SIG-M5 treated with dmso at 0.1 percent for 504 hours (cell line): ENCODE results near the gene PACSIN2.
"Not testable (repeated sequence)": the region's sequence is repeated elsewhere in the genome, so short reads cannot be mapped to it uniquely, and the experiment has no call there.

ENCODE experiments used
- DNase-seq: peaks from one replicate; lab custom pipeline; 2025; ENCODE audit not compliant: unreplicated experiment; lab: John Stamatoyannopoulos, UW

The PACSIN2 gene

GRCh38 chr22:43012390-43012789 lies 2.6 kb downstream of the PACSIN2 start:
- DNase-seq, result no peak

DNA sequence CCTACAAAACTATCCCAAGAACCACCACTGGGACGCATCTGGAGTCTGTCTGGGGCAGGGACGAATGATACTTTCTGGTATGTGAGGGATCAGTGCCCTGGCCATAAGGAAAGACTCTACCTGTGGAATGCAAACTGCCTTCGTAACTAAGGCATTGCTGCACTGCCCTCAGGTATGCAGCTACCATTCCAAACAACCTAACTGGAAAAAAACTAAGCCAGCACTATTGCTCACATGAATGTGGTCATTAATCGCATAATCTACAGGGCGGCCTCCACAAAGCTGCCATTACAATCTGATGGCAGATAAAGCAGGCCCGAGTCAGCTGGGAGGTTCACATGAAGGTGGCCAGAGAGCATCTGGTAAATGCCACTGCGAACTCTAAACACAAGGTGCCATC lies 3.9 kb downstream of the PACSIN2 start:
- DNase-seq, result no peak

GRCh38 chr22:43009444-43009843 lies 5.5 kb downstream of the PACSIN2 start:
- DNase-seq, result no peak

DNA sequence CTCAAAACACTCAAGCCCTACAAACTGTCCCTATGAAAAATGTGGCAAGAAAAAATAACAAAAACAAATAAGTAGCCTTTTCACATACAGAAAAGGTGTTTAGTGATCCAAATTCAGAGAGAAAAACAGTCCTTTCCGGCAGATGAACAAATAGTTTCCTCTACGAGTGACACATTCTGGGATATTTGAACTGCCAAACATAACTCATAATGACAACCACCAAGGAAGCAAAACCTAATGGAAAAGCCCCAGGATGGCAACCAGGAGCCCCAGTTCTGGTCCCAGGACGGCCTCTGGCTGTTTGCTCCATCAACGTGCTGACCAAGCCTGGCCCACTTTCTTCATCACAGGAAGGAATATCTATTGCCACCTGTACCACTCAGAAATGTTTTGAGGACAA lies 6.0 kb downstream of the PACSIN2 start:
- DNase-seq, result no peak

GRCh38 chr22:43008509-43008908 lies 6.4 kb downstream of the PACSIN2 start:
- no peak for DNase-seq

DNA sequence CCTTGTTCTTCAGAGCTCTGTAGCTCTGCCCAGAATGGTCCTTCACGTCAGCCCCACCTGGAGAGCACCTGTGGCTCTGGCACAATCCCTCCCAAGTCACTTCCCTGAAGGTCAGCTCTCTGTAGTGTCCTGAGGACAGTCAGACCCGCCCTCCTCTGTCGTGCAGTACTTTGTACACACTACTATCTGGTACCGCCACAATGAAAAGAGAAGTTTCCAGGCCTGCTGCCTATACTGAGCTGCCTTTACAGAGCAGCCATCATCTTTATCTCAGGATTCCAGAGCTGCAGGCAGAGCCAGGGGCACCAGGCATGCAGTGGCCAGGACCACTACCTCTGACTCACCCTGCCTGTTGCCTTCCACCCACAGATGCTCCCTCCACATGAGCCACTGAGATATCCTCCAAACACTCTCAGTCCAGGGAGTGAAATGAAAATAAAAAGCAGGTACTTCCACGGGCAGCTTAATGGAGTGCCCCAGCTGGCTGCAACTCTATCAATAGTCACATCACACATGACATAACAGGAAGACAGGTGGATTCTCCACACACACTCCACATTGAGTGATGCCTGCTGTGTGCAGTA lies 7.3 kb downstream of the PACSIN2 start:
- DNase-seq, result no peak

DNA sequence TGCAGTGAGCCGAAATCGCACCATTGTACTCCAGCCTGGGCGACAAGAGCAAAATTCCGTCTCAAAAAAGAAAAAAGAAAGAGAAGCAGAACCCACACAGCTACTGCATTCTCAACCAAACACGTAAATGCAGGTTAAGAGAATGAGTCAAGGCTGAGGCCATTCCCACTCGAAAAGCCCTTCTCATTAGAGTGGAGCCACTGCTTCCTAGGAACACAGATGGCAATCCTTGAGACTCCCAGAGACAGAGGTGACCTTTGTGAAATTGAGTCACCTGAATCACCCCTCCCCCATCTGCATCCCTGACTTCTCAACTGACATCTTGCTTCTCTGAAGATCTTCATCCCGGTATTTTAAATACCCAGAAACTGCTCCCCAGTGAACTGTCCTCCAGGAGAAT lies 8.2 kb downstream of the PACSIN2 start:
- DNase-seq, result no peak

DNA sequence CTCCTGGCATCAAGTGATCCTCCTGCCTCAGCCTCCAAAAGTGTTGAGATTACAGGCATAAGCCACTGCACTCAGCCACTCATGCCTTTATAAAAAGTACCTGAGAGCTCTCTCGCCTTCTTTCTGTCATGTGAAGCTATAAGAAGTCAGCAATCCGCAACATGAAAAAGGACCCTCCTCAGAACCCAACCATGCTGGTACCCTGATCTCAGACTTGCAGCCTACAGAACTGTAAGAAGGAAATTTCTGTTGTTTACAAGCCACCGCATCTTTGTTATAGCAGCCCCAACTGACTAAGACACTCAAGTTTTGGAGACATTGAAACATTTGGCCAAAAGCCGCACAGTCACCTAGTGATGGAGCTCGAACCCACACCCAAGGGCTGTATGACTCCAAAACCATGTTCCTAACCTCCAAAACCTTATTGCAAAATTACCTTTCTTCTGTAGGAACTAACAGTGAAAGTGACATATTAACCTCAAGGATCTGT lies 8.9 kb downstream of the PACSIN2 start:
- no peak for DNase-seq

DNA sequence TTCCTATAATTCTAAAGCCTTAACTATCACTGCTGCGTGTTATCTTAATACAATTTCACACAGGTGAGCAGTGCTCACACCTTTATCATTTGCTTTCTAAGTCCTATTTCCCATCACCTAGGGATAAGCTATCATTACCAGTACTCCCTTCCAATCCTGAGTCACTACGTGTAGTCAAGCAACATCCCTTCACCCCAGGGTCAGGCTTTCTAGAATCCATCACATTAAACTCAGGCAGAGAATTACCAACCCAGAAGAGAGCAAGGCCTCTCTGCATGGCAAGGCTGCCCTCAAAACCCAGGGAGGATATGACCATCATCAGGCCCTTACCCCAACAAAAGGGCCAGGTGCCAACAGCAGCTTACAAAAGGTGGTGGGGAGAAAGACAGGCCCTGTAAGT lies 9.8 kb downstream of the PACSIN2 start:
- DNase-seq, result no peak

DNA sequence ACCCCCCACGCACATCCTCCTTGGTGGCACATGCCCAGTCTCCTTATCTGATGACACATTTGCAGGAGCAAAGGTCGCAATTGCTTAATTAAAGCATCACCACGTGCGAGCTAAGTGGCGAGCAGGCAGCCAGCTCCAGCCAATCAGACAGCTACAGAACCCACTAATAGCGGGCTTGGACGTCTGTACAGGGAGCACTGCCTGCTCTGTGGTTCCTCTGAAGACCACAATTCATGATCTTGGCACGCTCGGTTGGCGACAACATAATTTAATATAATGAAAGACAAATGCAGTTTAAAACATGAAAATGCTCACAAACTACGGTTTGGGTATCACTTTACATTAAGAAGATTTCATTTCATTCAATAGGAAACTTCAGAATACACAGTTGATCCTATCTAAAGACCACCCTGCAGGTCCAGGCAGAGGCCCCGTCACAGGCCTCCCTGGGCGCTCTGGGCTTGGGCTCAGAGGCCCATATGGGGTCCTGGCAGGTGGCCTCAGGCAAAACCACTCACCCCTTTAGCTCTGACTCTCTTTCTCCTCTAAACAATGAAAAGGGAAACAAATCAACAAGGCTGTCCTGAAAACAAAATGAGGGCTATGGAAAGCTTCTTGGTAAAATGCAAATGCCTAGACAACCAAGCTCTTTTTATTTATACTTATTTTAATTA lies 10.4 kb downstream of the PACSIN2 start:
- DNase-seq, result no peak

DNA sequence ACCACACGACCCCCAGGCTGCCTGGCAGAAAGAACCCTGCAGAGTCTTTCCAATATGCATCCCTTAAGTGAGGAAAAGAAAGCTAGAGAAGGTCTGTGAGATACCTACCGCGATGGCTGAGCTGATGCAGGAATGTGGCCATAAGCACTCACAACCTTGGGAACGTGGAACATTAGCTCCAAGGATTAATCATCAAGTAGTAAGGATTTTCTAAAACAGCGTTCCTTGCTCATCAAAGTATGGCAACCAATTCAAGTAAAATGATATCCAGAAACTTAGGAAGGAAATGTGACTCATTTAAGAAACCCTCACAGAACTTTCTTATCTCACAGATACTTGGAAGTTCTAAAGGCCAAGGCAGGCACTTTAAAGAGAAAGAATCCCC lies 12.8 kb downstream of the PACSIN2 start:
- DNase-seq, result no peak

DNA sequence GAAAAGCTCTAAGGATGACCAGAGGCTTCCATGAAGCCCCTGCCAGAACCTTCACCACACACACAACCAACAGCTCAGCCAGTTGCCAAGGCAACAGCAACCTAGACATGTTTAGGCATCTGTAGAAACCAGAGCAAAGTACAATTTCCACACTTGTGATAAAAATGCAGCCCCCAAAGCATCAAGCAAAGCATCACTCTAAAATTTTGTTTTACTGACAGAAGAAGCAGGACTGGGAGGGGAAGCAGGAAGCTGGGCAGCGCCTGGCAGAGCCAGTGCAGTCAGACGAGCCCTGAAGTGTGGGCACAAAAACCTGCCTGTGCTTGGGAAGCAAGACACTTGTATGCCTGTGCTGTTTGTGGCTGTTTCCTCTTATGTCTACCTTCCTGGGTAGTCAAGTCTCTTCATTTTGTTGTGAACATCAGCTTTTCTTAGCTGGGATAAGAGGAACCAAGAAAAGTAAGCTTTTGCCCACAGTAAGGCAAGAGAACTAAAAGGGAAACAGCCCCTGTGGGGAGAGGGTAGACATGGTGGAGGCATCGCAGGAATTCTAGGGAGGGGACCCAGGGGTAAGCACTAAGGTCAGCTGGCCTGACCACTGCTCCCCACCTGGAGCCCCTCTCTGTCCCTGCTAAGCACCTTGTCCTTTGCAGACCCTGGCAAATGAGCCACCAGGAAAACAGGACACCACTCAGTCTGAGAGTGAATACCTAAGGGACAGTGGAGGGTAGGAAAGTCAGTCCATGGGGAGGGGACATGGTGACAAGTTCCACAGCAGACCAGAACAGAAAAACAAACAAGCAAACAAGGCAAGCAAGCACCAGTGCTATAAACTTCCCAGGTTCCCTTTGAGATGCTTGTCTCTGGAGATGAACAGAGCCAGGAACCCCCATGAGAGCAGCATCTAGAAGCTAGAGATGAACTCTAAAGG lies 13.4 kb downstream of the PACSIN2 start:
- peak; percentile 52 for DNase-seq

DNA sequence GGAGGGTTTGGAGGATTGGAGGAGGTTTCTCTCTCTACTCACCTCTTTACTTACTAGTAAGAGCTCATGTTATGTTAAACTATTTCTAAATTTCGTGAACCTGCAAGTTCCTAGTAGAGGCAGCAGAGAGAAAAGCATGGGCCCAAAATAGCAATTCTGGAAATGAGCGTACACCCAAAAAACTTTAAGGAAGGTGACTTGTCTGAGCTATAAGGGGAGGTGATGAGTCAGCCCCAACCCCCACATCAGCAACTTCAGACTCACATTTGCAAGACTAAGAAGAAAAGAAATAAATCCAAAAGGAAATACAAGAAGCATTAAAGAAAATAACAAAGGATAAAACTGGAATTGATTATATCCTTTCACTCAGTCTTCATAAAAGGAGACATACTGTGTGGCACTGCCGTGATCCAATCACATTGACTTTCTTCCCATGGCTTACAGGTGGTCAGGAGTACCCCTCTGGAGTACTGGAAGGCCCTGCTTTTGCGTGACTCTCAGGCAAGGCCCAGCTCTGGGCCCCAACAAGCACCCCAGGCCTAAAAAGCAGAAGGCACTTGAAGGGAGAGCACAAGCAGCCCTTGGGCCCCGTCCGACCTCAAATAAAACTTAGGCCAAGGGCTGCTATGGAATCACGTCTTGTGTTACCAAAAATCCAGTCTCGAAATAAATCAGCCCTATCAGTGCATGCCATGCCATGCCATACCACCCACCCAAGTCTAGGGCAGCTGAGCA lies 14.3 kb downstream of the PACSIN2 start:
- peak; percentile 65 for DNase-seq

DNA sequence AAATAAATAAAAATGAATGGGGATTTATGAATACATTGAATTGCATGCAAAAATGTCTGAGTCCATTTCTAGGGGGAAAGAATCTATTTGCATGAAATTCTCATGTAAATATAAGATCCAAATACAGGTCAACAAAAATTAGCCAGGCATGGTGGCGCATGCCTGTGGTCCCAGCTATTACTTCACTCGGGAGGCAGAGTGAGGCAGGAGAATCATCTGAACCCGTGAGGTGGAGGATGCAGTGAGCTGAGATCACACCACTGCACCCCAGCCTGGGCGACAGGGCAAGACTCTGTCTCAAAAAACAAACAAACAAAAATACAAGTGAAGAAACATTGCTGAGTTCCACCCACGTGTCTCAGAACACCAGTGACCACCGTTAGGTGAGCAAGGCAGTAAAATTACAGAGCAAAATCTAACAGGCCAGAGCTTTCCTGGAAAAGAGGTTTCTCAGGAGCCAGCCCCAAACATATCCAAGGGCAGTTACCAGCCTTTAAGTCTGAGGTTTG lies 17.3 kb downstream of the PACSIN2 start:
- DNase-seq, result no peak

- DNase-seq, result no peak
Observed at GRCh38 chr22:42996646-42997365, 18.1 kb downstream of the PACSIN2 start.

DNA sequence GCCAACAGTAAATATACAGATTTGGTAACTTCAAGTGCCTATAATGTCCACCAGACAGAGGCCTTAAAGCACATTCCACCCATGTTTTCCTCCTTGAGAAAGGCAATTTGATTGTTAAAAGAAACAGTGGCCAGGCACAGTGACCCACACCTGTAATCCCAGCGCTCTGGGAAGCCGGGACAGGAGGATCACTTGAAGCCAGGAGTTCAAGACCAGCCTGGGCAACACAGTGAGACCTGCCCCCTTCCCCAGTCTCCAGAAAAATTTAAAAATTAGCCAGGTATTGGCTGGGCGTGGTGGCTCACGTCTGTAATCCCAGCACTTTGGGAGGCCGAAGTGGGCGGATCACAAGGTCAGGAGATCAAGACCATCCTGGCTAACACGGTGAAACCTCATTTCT lies 19.3 kb downstream of the PACSIN2 start:
- not testable (repeated sequence) for DNase-seq

DNA sequence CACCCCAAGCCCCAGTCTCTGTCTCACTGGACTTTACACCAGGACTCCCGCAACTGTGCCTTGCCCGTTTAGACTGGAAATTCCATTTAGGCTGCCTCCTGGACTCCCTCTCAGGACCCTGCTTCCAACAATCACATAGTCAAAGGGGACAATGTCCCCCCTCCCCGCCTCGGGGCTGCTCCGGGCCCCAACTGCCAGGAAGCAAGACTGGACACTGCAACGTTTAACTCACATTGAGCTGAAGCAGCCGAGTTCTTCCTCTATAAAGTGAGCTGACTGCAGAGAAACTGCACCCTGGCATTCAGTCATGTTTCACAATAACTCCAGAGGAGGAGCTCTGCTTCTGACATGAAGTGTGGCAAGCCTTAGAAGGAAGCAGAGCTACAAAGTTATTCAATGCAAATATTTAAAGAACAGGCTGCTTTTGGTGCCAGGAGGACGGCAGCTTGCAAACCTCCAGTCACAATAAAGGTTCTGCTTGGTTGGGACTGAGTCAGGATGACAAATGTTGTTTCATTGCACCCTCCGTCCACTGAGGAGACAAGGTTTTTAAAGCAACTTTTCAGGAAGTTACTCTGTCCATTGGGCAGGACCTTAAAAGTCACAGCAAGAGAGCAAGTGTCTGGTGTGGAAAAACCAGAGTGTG lies 19.9 kb downstream of the PACSIN2 start:
- DNase-seq, result peak; percentile 97

- DNase-seq, result no peak
Observed at GRCh38 chr22:42994276-42994916, 20.6 kb downstream of the PACSIN2 start.

DNA sequence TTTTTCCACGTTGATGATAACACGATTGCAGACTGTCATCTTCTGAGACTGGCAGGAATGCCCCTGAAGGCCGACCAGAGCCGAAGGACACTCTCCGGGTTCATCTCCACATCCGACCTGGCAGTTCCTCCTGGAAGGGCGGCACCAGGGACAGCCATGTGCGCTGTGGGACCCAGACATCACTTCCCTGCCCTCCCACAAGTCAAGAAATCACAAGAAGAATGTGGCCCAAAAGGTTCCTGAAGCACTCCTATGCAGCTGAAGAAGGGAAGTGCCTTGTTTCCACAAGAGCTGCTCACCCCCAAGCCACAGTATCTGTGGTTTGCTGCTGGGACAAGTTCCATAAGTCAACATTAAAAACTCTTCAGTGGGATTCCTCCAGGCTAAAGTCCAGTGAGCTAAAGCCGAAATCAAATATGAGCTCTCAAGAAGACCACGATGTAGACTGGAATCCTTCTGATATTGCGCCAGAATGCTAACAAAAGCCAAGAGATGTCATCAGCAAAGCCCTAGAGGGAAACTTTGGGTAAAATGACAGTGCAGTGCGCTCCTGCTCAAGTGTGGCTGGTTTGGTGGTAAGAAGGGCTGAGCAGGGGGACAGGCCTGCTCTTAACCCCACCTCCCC lies 21.2 kb downstream of the PACSIN2 start:
- peak; percentile 60 for DNase-seq
